Suprapubic skin (tissue), 4 donors: ENCODE results near the gene ANKEF1.

Experiments
- CTCF ChIP-seq, 2 donors: fragments of 200-600 bp in 1 of 2; fragments of 450-650 bp in 1 of 2; sonication (generic) in 1 of 2; IDR thresholded peaks; one replicate each; pipeline ENCODE4 v1.5.1; 2016 to 2019; ENCODE audit warnings: antibody characterized with exemption in 2 of 2, mild to moderate bottlenecking in 1 of 2, moderate library complexity in 1 of 2
- POLR2A ChIP-seq, 2 donors: fragments of 450-650 bp; IDR thresholded peaks; one replicate each; pipeline ENCODE4 v1.6.1; 2017; ENCODE audit warnings: antibody characterized with exemption in 2 of 2, mild to moderate bottlenecking in 2 of 2, moderate library complexity in 2 of 2
- POLR2AphosphoS5 ChIP-seq, 3 donors: sonication (generic); formaldehyde crosslinking; IDR thresholded peaks; one replicate each; pipeline ENCODE4 v1.6.1; 2017; ENCODE audit warnings: antibody characterized with exemption in 3 of 3

- TF ChIP-seq POLR2A (IDR thresholded peaks at IDR 0.05) (no peak), CTCF (IDR thresholded peaks at IDR 0.05) (no peak), POLR2AphosphoS5 (IDR thresholded peaks at IDR 0.05) (no peak)
These were observed 40.1 kb upstream of the ANKEF1 start for GRCh38 chr20:9994676-9995075.
